OCI-LY1 (cell line): Measurements from ENCODE around the gene FASN.

Source experiments
- H2AFZ ChIP-seq: fragments of 200-600 bp; sonication (generic), shearing (Covaris generic); 2 replicates; pipeline ENCODE4 v1.6.0; 2014; ENCODE audit warnings: antibody characterized with exemption, mild to moderate bottlenecking, low read length
- H3F3A ChIP-seq: fragments of 200-600 bp; sonication (generic), shearing (Covaris generic); 2 replicates; pipeline ENCODE4 v1.6.0; 2014; ENCODE audit warnings: mild to moderate bottlenecking, antibody characterized with exemption, low read length, moderate library complexity; ENCODE audit not compliant: insufficient read depth
- H3K27ac ChIP-seq: fragments of 200-600 bp; sonication (generic); 2 replicates; pipeline ENCODE4 v1.5.1; 2014; ENCODE audit warnings: low read length, mixed run types, mild to moderate bottlenecking, low read depth; ENCODE audit not compliant: poor library complexity, severe bottlenecking
- H3K27me3 ChIP-seq: fragments of 200-600 bp; sonication (generic); 2 replicates; pipeline ENCODE4 v1.6.0; 2014; ENCODE audit warnings: antibody characterized with exemption, mild to moderate bottlenecking, low read length, moderate library complexity; ENCODE audit not compliant: insufficient read depth
- H3K36me3 ChIP-seq: fragments of 200-600 bp; sonication (generic); 2 replicates; pipeline ENCODE4 v1.6.1; 2014; ENCODE audit warnings: mild to moderate bottlenecking, antibody characterized with exemption, low read length, moderate library complexity, mixed read lengths; ENCODE audit not compliant: insufficient read depth
- H3K4me1 ChIP-seq: fragments of 200-600 bp; sonication (generic); 2 replicates; pipeline ENCODE4 v1.5.1; 2014; ENCODE audit warnings: mild to moderate bottlenecking, low read length, moderate library complexity; ENCODE audit not compliant: insufficient read depth, severe bottlenecking
- H3K4me2 ChIP-seq: fragments of 200-600 bp; sonication (generic), shearing (Covaris generic); 2 replicates; pipeline ENCODE4 v1.6.1; 2014; ENCODE audit warnings: low read length
- H3K4me3 ChIP-seq: fragments of 200-600 bp; sonication (generic); 2 replicates; pipeline ENCODE4 v1.5.1; 2014; ENCODE audit warnings: low read length, low read depth, mild to moderate bottlenecking, mixed read lengths; ENCODE audit not compliant: poor library complexity, severe bottlenecking
- H3K79me2 ChIP-seq: fragments of 200-600 bp; shearing (Covaris generic); 2 replicates; pipeline ENCODE4 v1.6.1; 2016; ENCODE audit warnings: mixed run types, low read length, mixed read lengths; ENCODE audit not compliant: insufficient read depth
- H3K9ac ChIP-seq: fragments of 200-600 bp; sonication (generic), shearing (Covaris generic); 2 replicates; pipeline ENCODE4 v1.6.1; 2014; ENCODE audit warnings: mild to moderate bottlenecking, low read length, mixed read lengths
- H3K9me2 ChIP-seq: fragments of 200-600 bp; sonication (generic), shearing (Covaris generic); 2 replicates; pipeline ENCODE4 v1.6.1; 2014; ENCODE audit warnings: low read depth, mild to moderate bottlenecking, low read length, mixed read lengths
- H3K9me3 ChIP-seq: fragments of 200-600 bp; shearing (Covaris generic); 2 replicates; pipeline ENCODE4 v1.6.1; 2014; ENCODE audit warnings: low read length, mixed read lengths
- H4K20me1 ChIP-seq: fragments of 200-600 bp; sonication (generic), shearing (Covaris generic); 2 replicates; pipeline ENCODE4 v1.6.0; 2016; ENCODE audit warnings: mild to moderate bottlenecking, low read length; ENCODE audit not compliant: insufficient read depth
- EZH2 ChIP-seq: fragments of 200-600 bp; sonication (generic), shearing (Covaris generic); IDR thresholded peaks from 2 replicates; pipeline ENCODE4 v1.8.0; 2017; ENCODE audit warnings: borderline replicate concordance, mixed run types, mild to moderate bottlenecking, antibody characterized with exemption, low read length, moderate library complexity, mixed read lengths
- TF ChIP-seq, protein P1 (sequence below): fragments of 200-600 bp; sonication (generic), shearing (Covaris generic); IDR thresholded peaks from 2 replicates; pipeline ENCODE4 v1.5.1; 2017; ENCODE audit warnings: mild to moderate bottlenecking, antibody characterized with exemption, low read length, moderate library complexity, mixed read lengths

The FASN gene

DNA sequence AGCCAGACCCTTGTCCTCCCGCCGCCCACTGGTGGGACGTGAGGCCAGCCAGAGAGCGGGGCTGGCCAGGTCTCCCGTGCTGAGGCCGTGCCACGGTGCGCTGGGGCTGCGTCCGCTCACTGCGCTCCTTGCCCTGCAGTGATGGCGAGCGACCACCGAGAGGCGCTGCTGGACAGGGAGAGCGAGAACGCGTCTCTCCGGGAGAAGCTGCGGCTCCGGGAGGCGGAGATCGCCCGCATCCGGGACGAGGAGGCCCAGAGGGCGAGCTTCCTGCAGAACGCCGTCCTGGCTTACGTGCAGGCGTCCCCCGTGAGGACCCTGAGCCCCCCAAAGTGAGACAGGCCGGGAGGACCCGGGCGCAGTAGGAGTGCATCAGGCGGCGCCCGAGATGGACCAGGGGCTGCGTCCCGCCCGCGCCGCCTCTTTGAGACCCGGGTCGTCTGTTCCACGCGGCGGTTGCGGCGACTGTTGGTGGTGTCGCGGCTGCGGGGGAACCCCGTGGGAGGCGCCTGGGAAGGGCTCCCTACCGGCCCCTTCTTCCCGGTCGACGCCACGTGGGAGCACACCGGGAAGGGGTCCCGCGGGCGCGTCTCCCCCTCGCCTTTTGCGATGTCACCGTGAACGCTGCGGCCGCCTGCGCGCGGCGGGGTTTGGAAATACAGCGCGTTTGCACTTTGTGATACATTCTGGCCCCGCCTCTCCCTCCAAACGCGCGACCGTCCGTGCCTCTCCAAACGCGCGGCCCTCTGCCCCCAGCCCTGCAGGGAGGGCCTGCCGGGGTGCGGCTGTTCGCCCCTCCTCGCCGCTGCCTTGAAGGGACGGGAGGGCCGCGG is 67.3 kb downstream of the FASN start:
- Histone ChIP-seq H3K4me3 (peak overlapping the region; percentile 73), H3K27me3 (no peaks in the 10 kb centered on the region), H3K9ac (peak overlapping the region; percentile 73), H3K36me3 (peaks cover 4% of the 10 kb centered on the region; the same call in 1 of the 2 replicates), H2AFZ (no peak overlapping the region), H4K20me1 (no peaks in the 10 kb centered on the region), H3K9me3 (no peaks in the 10 kb centered on the region), H3K4me1 (peaks cover 22% of the 10 kb centered on the region), H3K79me2 (no peaks in the 10 kb centered on the region), H3K27ac (no peak overlapping the region), H3K4me2 (peak overlapping the region; percentile 72), H3F3A (no peaks in the 10 kb centered on the region; the same call in 1 of the 2 replicates), H3K9me2 (no peaks in the 10 kb centered on the region)
- TF ChIP-seq, protein P1, sequence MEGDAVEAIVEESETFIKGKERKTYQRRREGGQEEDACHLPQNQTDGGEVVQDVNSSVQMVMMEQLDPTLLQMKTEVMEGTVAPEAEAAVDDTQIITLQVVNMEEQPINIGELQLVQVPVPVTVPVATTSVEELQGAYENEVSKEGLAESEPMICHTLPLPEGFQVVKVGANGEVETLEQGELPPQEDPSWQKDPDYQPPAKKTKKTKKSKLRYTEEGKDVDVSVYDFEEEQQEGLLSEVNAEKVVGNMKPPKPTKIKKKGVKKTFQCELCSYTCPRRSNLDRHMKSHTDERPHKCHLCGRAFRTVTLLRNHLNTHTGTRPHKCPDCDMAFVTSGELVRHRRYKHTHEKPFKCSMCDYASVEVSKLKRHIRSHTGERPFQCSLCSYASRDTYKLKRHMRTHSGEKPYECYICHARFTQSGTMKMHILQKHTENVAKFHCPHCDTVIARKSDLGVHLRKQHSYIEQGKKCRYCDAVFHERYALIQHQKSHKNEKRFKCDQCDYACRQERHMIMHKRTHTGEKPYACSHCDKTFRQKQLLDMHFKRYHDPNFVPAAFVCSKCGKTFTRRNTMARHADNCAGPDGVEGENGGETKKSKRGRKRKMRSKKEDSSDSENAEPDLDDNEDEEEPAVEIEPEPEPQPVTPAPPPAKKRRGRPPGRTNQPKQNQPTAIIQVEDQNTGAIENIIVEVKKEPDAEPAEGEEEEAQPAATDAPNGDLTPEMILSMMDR, result peak; percentile 74; the same call in 1 of the 2 replicates
- TF ChIP-seq EZH2, result no peak

GRCh38 chr17:82029990-82030469 is 68.0 kb downstream of the FASN start:
- H2AFZ ChIP-seq, result no peak overlapping the region
- H3K4me3 ChIP-seq, result no peak overlapping the region
- H3K9ac ChIP-seq, result no peak overlapping the region
- peak overlapping the region; percentile 72; the same call in 1 of the 2 replicates for H3K4me2 ChIP-seq
- H3K79me2 ChIP-seq, result no peaks in the 10 kb centered on the region
- H3F3A ChIP-seq, result no peaks in the 10 kb centered on the region
- TF ChIP-seq EZH2, result no peak
- TF ChIP-seq, protein P1, result no peak
- H3K4me1 ChIP-seq, result peaks cover 19% of the 10 kb centered on the region
- no peaks in the 10 kb centered on the region for H3K27me3 ChIP-seq
- no peaks in the 10 kb centered on the region for H3K9me2 ChIP-seq
- H3K36me3 ChIP-seq, result peaks cover 4% of the 10 kb centered on the region; the same call in 1 of the 2 replicates
- H3K9me3 ChIP-seq, result no peaks in the 10 kb centered on the region
- no peaks in the 10 kb centered on the region for H4K20me1 ChIP-seq
- H3K27ac ChIP-seq, result no peak overlapping the region

DNA sequence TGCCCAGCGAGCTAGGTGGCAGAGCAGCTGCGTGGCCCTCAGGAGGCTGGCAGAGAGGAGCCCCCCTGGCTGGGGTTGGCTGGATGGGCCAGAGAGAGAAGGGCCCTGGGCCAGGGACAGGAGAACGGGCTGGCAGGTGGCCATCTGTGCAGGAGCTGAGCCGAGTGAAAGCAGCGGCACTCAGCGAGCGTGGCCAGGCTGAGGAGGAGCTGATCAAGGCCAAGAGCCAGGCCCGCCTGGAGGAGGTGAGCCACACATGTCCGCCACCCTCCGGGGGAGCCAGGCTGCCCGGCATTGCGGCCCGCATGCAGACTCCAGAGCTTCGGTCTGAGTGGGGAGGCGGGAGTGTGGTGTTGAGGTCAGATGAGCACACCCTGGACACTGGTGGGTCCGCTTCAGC is 68.6 kb downstream of the FASN start:
- H3K27me3 ChIP-seq, result no peaks in the 10 kb centered on the region
- no peaks in the 10 kb centered on the region for H3K9me3 ChIP-seq
- H3K36me3 ChIP-seq, result peaks cover 4% of the 10 kb centered on the region; the same call in 1 of the 2 replicates
- H3K9ac ChIP-seq, result no peak overlapping the region
- H4K20me1 ChIP-seq, result no peaks in the 10 kb centered on the region
- peaks cover 21% of the 10 kb centered on the region for H3K4me1 ChIP-seq
- H3F3A ChIP-seq, result no peaks in the 10 kb centered on the region
- no peaks in the 10 kb centered on the region for H3K9me2 ChIP-seq
- no peak overlapping the region for H3K4me2 ChIP-seq
- TF ChIP-seq, protein P1, result no peak
- no peak for TF ChIP-seq EZH2
- H3K79me2 ChIP-seq, result no peaks in the 10 kb centered on the region
- H3K27ac ChIP-seq, result no peak overlapping the region
- H2AFZ ChIP-seq, result no peak overlapping the region
- H3K4me3 ChIP-seq, result no peak overlapping the region
